ENCODE measurements around the gene CWH43.
"Not testable (repeated sequence)": the region's sequence is repeated elsewhere in the genome, so short reads cannot be mapped to it uniquely, and the experiment has no call there.

CWH43 gene

DNA sequence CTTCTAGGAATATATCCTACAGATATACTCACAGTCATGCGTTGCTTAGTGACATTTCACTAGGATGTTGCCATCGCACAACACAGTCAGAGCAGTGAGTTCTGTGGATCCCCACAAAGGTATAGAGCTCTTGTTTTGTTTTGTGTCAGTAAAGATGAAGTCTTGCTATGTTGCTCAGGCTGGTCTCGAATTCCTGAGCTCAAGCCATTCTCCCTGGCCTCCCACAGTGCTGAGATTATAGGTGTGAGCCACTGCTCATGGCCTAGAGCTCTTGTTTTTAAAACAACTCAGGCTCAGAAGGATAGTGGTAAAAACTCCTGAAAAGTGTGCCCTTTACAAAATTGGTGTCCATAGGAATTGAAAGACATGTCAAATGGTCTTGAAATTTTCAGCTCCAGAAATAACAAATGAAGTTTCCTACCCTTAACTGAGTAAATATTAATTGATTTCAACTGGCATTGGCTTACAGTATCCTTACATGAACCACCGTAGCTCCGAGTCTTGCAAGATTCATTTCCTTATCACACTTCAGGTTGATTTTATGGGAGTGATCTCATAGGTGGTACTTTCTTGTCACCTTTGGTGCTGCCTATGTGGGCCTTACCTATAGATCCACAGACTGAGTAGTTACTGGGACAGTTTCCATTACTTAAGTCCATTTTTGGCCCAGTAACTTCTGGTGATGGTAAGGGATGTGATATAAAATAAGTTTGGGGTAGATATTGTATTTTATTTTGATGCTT lies 3.6 kb downstream of the CWH43 start:
- Histone ChIP-seq H3K4me1 (no peaks in the 10 kb centered on the region), H3K4me3 (no peak overlapping the region), H3K36me3 (replicated peaks) (no peaks in the 10 kb centered on the region), H3K27me3 (ENCODE audit: low read depth) (peaks cover 7% of the 10 kb centered on the region), H3K9me3 (no peaks in the 10 kb centered on the region; the same call in 1 of the 2 replicates)
- DNase-seq (ENCODE audit: low spot score in 2 of 2): no peak
- in situ Hi-C loops (cut with MboI; ENCODE audit: low sequenced_read_pairs): no loop called here

DNA sequence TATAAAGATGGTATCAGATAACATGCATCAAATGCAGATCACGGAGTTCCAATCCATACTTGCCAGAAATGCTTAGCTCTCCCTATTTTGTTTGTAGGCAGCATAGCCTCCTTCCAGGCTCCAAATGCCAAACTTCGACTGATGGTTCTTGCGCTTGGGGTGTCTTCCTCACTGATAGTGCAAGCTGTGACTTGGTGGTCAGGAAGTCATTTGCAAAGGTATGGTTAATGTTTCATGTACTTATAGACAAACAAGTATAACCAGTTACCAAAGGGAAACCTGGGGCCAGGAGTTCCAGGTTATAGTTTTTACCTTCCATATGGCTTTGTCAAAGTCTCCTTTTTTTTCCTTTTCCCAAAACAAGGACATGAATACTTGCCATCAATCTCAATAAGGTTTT lies 5.3 kb downstream of the CWH43 start:
- H3K4me3 ChIP-seq: no peak overlapping the region

DNA sequence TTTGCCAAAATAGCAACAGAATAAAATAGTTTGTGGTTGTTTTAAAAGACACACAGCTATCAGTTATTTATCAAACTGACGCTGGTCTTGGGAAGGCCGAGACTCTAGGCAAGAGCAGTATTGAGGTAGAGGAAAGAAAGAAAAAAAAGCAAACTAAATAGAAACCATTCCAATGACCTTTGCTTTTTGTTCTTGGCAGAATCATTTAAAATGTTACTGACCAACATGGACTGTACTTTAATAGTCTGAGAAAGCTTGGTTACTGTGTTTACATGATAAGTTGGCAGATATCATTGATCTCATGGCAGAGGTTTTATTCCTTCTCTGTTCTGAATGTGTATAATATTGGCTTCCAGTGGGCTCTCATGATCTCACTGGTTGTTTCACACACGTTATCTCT lies 11.9 kb downstream of the CWH43 start:
- Histone ChIP-seq H3K9me3 (no peaks in the 10 kb centered on the region), H3K4me3 (no peak overlapping the region)

More for the DNA sequence above, 5.3 kb downstream of the CWH43 start:
- in situ Hi-C loops (cut with MboI; ENCODE audit: low sequenced_read_pairs): no loop called here
- Histone ChIP-seq H3K4me1 (no peaks in the 10 kb centered on the region), H3K9me3 (no peaks in the 10 kb centered on the region; the same call in 1 of the 2 replicates), H3K27me3 (ENCODE audit: low read depth) (peaks cover 7% of the 10 kb centered on the region), H3K36me3 (replicated peaks) (no peaks in the 10 kb centered on the region)
- no peak for DNase-seq (ENCODE audit: low spot score in 2 of 2)

DNA sequence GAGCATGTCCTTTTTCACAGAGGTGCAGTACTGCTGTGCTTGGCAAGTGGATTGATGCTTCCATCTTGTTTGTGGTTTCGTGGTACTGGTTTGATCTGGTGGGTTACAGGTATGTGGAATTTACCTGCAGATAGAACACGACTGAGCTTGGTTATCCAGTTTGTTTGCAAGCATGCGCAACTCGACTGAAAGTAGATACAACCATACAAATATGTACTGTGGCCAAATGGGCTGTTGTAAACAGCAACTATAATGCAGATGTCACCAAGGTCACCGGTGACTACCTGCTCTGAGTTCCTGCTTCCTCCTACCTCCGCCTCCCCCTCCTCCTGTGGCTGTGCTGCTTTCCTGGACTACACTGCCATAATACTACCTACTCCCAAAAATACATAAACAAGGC lies 12.4 kb downstream of the CWH43 start:
- Histone ChIP-seq H3K4me3 (no peak overlapping the region), H3K4me1 (no peaks in the 10 kb centered on the region), H3K27me3 (ENCODE audit: low read depth) (peaks cover 2% of the 10 kb centered on the region; the same call in 1 of the 2 replicates), H3K36me3 (replicated peaks) (no peaks in the 10 kb centered on the region), H3K9me3 (no peaks in the 10 kb centered on the region)
- in situ Hi-C loops (cut with MboI; ENCODE audit: low sequenced_read_pairs): no loop called here
- DNase-seq (ENCODE audit: low spot score in 2 of 2): no peak

More for the DNA sequence above, 11.9 kb downstream of the CWH43 start:
- in situ Hi-C loops (cut with MboI; ENCODE audit: low sequenced_read_pairs): no loop called here
- no peaks in the 10 kb centered on the region for H3K4me1 ChIP-seq
- no peaks in the 10 kb centered on the region for H3K36me3 ChIP-seq (replicated peaks)
- DNase-seq (ENCODE audit: low spot score in 2 of 2): no peak
- H3K27me3 ChIP-seq (ENCODE audit: low read depth): peaks cover 2% of the 10 kb centered on the region; the same call in 1 of the 2 replicates

DNA sequence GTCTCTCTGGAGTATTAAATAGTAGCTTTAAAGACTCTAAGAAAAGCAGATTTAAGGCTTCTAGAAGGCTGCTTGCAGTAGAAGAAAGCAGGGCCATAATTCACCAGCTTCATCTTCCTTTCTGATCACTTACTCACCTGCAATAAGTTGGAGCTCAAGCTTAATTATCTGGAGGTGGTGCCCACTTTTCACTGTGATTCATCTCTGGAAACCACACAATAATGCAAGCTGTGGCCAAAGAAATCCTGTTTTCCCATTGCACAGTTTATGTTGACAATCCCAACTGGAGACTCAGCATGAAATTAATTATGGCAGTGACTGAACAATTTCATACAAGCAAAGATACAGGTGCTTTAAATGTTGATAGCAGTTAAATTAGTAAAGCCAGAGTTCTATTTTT lies 14.7 kb downstream of the CWH43 start:
- Histone ChIP-seq H3K27me3 (ENCODE audit: low read depth) (peaks cover 2% of the 10 kb centered on the region; the same call in 1 of the 2 replicates), H3K4me1 (no peaks in the 10 kb centered on the region), H3K9me3 (no peaks in the 10 kb centered on the region), H3K4me3 (no peak overlapping the region), H3K36me3 (replicated peaks) (no peaks in the 10 kb centered on the region)
- in situ Hi-C loops (cut with MboI; ENCODE audit: low sequenced_read_pairs): no loop called here
- no peak for DNase-seq (ENCODE audit: low spot score in 2 of 2)

DNA sequence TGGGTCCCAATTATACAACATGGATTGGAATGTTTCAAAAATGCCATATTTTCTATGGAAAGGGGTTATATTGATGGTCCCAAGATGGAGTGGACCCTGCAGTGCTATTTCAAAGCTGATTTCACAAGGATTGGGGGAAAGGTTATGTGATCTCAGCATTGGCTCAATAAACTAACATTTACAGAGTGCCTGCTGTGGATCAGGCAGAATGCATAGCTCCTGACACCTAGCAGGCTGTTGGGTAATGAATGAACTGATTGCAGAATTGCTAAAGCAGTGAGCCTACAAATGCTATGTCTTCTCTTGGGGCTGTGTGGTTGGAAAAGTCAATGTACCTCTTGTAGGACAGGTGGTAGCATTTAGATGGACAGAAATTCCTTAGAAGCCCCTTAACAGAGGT lies 16.9 kb downstream of the CWH43 start:
- Histone ChIP-seq H3K9me3 (no peaks in the 10 kb centered on the region), H3K4me3 (no peak overlapping the region), H3K4me1 (no peaks in the 10 kb centered on the region), H3K36me3 (replicated peaks) (no peaks in the 10 kb centered on the region), H3K27me3 (ENCODE audit: low read depth) (peaks cover 2% of the 10 kb centered on the region; the same call in 1 of the 2 replicates)
- in situ Hi-C loops (cut with MboI; ENCODE audit: low sequenced_read_pairs): no loop called here
- no peak for DNase-seq (ENCODE audit: low spot score in 2 of 2)

DNA sequence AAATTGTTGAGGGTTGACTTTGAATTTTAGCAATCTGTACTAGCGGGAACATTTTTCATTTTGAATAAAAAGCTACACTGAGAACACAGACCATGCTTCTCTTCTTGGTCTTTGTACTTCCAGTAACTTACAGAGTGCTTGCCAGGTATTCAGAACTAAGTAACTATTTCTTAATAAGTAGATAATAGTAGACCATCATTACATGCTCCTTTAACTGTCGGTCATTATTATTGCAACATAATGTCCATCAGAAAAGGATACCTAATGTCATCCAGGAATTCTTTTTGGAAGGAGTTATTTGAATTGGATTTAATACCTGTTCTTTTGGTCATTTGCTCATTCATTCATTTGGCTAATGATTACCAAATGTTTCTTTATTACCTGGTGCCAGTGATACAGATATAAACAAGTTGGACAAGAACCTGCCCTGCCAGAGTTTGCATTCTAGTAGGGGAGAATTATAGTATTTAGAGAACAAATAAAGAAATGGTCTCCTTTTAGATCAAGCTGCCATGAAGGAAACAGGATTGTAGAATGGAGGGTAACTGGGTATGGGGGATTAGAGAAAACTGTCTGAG lies 32.7 kb downstream of the CWH43 start:
- Histone ChIP-seq H3K4me1 (no peaks in the 10 kb centered on the region), H3K4me3 (no peak overlapping the region), H3K9me3 (no peaks in the 10 kb centered on the region), H3K27me3 (ENCODE audit: low read depth) (no peaks in the 10 kb centered on the region), H3K36me3 (replicated peaks) (no peaks in the 10 kb centered on the region)
- in situ Hi-C loops (cut with MboI; ENCODE audit: low sequenced_read_pairs): no loop called here
- no peak for DNase-seq (ENCODE audit: low spot score in 2 of 2)

DNA sequence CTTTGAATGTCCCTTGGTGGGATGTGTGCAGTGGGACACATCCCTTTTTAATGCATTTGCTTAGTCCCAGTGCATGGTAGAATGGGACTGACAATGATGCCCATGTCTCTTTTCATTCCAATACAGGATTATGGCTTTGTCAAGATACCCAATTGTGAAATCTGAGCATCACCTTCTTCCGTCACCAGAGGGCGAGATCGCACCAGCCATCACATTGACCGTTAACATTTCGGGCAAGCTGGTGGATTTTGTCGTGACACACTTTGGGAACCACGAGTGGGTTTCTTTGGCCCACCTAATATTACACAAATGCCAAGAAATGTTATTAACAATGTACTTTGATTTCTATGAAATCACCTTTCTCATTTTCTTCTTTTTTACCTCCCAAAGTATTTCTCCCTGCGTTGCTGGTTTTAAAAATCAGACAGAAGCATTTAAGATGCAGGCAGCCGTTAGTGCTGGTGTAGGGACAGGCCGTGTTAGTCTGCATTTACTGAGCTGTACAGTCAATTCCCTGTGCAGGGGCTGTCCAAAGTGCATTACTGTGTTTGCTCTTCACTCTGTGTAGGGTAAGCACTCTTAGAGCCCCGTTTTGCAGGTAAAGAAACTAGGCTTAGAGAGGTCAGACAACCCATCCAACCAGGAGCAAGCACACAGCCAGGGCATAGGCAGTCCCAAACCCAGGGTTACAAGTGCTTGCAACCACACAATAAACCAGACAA lies 46.5 kb downstream of the CWH43 start:
- no peak overlapping the region for H3K4me3 ChIP-seq
- in situ Hi-C loops (cut with MboI; ENCODE audit: low sequenced_read_pairs): no loop called here
- DNase-seq (ENCODE audit: low spot score in 2 of 2): peak; percentile 31 to 59
- 0 out of 2 replicates have a peak, but pooled peaks cover 2% of the 10 kb centered on the region for H3K27me3 ChIP-seq (ENCODE audit: low read depth)
- H3K9me3 ChIP-seq: no peaks in the 10 kb centered on the region
- no peaks in the 10 kb centered on the region for H3K36me3 ChIP-seq (replicated peaks)
- H3K4me1 ChIP-seq: no peaks in the 10 kb centered on the region

DNA sequence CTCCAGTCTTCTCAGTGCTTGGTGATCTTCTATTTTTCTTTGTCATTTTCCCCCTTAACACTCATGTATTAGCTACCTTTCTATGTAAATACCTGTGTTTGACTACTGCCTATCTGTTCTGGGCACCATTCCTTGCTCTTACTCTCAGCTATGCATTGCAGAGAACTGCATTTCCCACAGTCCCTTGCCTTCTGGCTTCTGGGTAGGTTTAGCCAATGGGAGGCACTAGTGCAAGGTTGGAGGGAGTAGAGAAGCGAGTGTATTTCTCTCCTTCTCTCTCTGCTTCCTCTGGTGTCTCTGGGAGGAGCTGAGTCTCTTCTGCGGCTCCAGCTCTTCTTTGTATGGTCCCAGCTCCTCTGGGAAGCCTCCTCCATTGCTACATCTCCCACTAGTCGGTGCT lies 50.5 kb downstream of the CWH43 start:
- Histone ChIP-seq H3K4me3 (no peak overlapping the region), H3K9me3 (no peaks in the 10 kb centered on the region), H3K36me3 (replicated peaks) (no peaks in the 10 kb centered on the region), H3K27me3 (ENCODE audit: low read depth) (0 out of 2 replicates have a peak, but pooled peaks cover 2% of the 10 kb centered on the region), H3K4me1 (no peaks in the 10 kb centered on the region)
- in situ Hi-C loops (cut with MboI; ENCODE audit: low sequenced_read_pairs): no loop called here
- no peak for DNase-seq (ENCODE audit: low spot score in 2 of 2)

DNA sequence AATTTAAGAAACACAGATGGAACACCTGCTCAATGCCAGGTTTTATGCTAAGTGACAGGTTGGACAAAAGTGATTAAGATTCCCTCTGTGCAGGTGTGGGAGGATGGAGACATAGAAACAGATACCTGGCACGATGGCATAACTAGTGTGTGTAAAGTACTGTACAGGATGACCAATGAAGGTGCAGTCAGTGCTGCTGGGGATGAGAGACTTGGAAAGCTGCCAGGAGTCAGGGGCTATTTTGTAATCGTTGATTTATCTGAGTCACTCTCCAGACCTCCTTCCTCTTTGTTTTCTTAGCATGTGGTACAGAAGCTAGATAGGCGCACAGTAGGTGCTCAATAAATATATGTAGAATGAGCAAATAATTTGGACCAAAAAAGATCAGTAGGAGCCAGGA lies 58.2 kb downstream of the CWH43 start:
- H3K9me3 ChIP-seq: no peaks in the 10 kb centered on the region
- no peak for DNase-seq (ENCODE audit: low spot score in 2 of 2)

DNA sequence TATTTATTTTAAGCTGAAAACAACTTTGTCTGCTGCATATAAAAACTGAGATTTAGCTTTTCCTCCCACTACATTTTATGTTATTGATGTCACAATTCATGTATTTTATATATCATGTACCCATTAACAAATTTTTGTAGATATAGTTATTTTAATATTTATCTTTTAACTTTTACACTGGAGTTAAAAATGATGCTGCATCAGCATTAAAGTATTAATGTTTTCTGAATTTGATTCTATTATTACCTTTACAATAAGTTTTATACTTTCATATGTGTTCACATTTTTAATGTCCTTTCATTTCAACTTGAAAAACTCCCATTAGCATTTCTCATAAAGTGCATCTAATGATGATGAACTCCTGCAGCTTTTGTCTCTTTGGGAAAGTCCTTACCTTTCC lies 72.2 kb downstream of the CWH43 start:
- H3K9me3 ChIP-seq: no peaks in the 10 kb centered on the region
- no peaks in the 10 kb centered on the region for H3K36me3 ChIP-seq (replicated peaks)
- no peaks in the 10 kb centered on the region for H3K4me1 ChIP-seq
- in situ Hi-C loops (cut with MboI; ENCODE audit: low sequenced_read_pairs): no loop called here
- no peaks in the 10 kb centered on the region for H3K27me3 ChIP-seq (ENCODE audit: low read depth)
- no peak overlapping the region for H3K4me3 ChIP-seq
- no peak for DNase-seq (ENCODE audit: low spot score in 2 of 2)

More for the DNA sequence above, 58.2 kb downstream of the CWH43 start:
- in situ Hi-C loops (cut with MboI; ENCODE audit: low sequenced_read_pairs): no loop called here
- no peak overlapping the region for H3K4me3 ChIP-seq
- no peaks in the 10 kb centered on the region for H3K36me3 ChIP-seq (replicated peaks)
- no peaks in the 10 kb centered on the region for H3K27me3 ChIP-seq (ENCODE audit: low read depth)
- no peaks in the 10 kb centered on the region for H3K4me1 ChIP-seq

DNA sequence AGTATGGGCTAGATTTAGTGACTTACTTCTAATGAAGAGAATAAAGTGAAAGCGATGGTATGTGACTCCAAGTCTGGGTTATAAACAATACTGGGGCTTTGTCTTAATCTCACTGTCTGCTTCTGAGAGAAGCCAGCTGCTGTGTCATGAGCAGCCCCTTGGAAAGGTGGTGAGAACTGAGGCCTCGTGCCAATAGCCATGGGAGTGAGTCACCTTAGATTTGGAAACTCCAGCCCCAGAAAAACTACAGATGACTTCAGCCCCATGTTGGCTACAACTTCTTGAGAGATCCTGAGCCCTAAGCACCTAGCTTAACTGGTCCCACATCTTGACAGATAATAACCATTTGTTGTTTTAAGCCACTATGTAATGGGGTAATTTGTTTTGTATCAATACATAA lies 77.6 kb downstream of the CWH43 start:
- Histone ChIP-seq H3K9me3 (no peaks in the 10 kb centered on the region), H3K4me1 (no peaks in the 10 kb centered on the region), H3K27me3 (ENCODE audit: low read depth) (no peaks in the 10 kb centered on the region), H3K36me3 (replicated peaks) (no peaks in the 10 kb centered on the region), H3K4me3 (no peak overlapping the region)
- in situ Hi-C loops (cut with MboI; ENCODE audit: low sequenced_read_pairs): no loop called here
- no peak for DNase-seq (ENCODE audit: low spot score in 2 of 2)

DNA sequence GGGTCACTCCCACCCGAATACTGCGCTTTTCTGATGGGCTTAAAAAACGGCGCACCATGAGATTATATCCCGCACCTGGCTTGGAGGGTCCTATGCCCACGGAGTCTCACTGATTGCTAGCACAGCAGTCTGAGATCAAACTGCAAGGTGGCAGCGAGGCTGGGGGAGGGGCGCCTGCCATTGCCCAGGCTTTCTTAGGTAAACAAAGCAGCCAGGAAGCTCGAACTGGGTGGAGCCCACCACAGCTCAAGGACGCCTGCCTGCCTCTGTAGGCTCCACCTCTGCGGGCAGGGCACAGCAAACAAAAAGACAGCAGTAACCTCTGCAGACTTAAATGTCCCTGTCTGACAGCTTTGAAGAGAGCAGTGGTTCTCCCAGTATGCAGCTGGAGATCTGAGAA lies 86.1 kb downstream of the CWH43 start:
- H3K36me3 ChIP-seq (replicated peaks); in situ Hi-C loops (cut with MboI; ENCODE audit: low sequenced_read_pairs); H3K4me1 ChIP-seq; DNase-seq (ENCODE audit: low spot score in 2 of 2); H3K27me3 ChIP-seq (ENCODE audit: low read depth); H3K4me3 ChIP-seq; H3K9me3 ChIP-seq: not testable (repeated sequence)

DNA sequence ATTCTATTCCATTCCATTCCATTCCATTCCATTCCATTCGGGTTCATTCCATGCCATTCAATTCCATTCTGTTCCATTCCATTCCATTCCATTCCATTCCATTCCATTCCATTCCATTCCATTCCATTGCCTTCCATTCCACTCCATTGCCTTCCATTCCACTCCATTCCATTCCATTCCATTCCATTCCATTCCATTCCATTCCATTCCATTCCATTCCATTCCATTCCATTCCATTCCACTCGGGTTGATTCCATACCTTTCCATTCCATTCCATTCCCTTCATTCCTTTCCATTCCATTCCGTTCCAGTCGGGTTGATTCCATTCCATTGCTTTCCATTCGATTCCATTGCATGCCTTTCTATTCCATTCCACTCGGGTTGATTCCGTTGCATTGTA lies 105.8 kb downstream of the CWH43 start:
- H3K4me3 ChIP-seq; H3K36me3 ChIP-seq (replicated peaks); H3K4me1 ChIP-seq; H3K27me3 ChIP-seq (ENCODE audit: low read depth); DNase-seq (ENCODE audit: low spot score in 2 of 2); in situ Hi-C loops (cut with MboI; ENCODE audit: low sequenced_read_pairs); H3K9me3 ChIP-seq: not testable (repeated sequence)

All from HAP-1 (cell line).